Kidney epithelial cell (primary cell): Measurements from ENCODE around the gene MGARP. TPM values are rescaled to one million over a fixed set of nuclear protein-coding genes. Genes with fewer than 3 reads are reported as not detected.

Experiments used
- DNase-seq: peaks from one replicate; pipeline ENCODE4 v3.0.0-alpha.2; 2010; ENCODE audit warnings: low read depth
- H3K27me3 ChIP-seq: 2 replicates; pipeline ENCODE4 v1.6.0; 2011; ENCODE audit warnings: low read length; ENCODE audit not compliant: control insufficient read depth, insufficient read depth
- H3K36me3 ChIP-seq: 2 replicates; pipeline ENCODE4 v1.5.1; 2011; ENCODE audit warnings: low read length; ENCODE audit not compliant: control insufficient read depth, insufficient read depth
- H3K4me3 ChIP-seq: 2 replicates; pipeline ENCODE4 v1.5.1; 2011; ENCODE audit warnings: low read depth, mild to moderate bottlenecking, control low read depth, low read length
- total RNA-seq: library from RNA; depleted of rRNA; stranded (reverse); fragments of >200 nt; gene quantifications from 2 replicates; pipeline ENCODE4 v1.2.3, GENCODE V29; 2015
- TF ChIP-seq, protein P1 (sequence below): IDR thresholded peaks from 2 replicates; pipeline ENCODE4 v1.5.1; 2011; ENCODE audit warnings: mild to moderate bottlenecking, moderate library complexity, low read length, control low read depth, inconsistent platforms; ENCODE audit not compliant: insufficient read depth, poor library complexity, severe bottlenecking

The MGARP gene
- total RNA-seq, 1 donor from 2014 or later: 0.08 TPM

DNA sequence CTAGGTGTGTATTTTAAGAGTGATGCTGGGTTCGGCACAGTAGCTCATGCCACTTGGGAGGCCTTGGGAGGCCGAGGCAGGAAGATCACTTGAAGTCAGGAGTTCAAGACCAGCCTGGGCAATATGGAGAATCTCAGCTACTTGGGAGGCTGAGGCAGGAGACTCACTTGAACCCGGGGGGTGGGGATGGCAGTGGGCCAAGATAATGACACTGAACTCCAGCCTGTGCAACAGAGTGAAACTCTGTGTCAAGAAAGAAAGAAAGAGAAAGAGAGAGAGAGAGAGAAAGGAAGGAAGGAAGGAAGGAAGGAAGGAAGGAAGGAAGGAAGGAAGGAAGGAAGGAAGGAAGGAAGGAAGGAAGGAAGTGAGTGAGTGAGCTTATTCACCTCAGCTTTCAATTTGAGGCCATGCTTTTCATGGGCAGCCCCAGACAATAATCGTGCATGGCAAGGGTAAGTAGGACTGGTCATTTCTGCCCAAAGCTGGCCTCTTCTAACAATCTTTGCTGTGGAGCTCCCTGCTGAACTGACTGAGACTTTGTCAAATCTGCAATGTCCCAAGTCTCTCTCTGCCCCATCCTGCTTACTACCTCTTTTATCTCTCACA is 60.5 kb downstream of the MGARP start:
- no peak for DNase-seq
- TF ChIP-seq, protein P1, sequence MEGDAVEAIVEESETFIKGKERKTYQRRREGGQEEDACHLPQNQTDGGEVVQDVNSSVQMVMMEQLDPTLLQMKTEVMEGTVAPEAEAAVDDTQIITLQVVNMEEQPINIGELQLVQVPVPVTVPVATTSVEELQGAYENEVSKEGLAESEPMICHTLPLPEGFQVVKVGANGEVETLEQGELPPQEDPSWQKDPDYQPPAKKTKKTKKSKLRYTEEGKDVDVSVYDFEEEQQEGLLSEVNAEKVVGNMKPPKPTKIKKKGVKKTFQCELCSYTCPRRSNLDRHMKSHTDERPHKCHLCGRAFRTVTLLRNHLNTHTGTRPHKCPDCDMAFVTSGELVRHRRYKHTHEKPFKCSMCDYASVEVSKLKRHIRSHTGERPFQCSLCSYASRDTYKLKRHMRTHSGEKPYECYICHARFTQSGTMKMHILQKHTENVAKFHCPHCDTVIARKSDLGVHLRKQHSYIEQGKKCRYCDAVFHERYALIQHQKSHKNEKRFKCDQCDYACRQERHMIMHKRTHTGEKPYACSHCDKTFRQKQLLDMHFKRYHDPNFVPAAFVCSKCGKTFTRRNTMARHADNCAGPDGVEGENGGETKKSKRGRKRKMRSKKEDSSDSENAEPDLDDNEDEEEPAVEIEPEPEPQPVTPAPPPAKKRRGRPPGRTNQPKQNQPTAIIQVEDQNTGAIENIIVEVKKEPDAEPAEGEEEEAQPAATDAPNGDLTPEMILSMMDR: no peak
- Histone ChIP-seq H3K4me3 (no peak overlapping the region), H3K36me3 (no peaks in the 10 kb centered on the region), H3K27me3 (no peaks in the 10 kb centered on the region)

Other genes starting within 250 kb of the MGARP start
- gene ELF2, start 103.0 kb downstream of the MGARP start, total RNA-seq: 14.3 and 19.8 TPM in 2 replicates
- gene NAA15, start 21.3 kb upstream of the MGARP start, total RNA-seq: 31.0 and 31.7 TPM in 2 replicates
- 26.7 and 36.8 TPM in 2 replicates for gene NDUFC1, start 22.3 kb upstream of the MGARP start, total RNA-seq
- 9.3 and 9.6 TPM in 2 replicates for gene RAB33B, start 173.9 kb upstream of the MGARP start, total RNA-seq